ENCODE data around the gene ABCA13.

ABCA13 gene

DNA sequence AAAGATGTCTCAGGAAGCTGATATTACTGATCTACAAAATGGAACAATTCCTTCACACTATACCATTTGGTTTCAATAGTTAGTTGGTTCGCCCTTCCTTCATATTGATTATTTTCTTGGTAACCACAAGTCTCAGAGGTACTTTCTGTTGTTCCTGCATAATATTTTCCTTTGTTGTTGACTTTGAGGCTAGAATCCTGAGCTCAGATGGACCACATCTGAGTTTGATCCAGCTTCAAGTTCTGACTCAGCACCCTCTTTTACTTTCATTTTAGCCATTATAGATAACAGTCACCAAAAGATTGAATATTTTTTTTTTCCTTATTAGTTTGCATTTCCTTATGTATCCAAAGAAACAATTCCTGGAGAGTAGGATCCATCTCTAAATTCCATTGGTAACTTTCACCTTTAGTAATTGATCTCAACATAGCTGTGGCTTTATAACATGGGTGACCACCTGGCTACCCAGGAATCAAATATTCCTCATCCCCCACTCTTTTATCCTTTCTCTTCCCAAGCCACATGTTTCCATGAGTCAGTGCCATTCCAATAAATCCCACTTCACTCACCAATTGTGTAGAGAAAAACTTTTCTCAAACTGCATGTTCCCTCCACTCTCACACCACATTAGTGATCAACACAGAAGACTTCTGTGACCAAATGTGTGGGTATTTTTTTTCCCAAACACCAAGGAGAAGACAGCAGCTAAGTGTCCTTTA, 9.7 kb upstream of the ABCA13 start:
- TF ChIP-seq, protein P1, sequence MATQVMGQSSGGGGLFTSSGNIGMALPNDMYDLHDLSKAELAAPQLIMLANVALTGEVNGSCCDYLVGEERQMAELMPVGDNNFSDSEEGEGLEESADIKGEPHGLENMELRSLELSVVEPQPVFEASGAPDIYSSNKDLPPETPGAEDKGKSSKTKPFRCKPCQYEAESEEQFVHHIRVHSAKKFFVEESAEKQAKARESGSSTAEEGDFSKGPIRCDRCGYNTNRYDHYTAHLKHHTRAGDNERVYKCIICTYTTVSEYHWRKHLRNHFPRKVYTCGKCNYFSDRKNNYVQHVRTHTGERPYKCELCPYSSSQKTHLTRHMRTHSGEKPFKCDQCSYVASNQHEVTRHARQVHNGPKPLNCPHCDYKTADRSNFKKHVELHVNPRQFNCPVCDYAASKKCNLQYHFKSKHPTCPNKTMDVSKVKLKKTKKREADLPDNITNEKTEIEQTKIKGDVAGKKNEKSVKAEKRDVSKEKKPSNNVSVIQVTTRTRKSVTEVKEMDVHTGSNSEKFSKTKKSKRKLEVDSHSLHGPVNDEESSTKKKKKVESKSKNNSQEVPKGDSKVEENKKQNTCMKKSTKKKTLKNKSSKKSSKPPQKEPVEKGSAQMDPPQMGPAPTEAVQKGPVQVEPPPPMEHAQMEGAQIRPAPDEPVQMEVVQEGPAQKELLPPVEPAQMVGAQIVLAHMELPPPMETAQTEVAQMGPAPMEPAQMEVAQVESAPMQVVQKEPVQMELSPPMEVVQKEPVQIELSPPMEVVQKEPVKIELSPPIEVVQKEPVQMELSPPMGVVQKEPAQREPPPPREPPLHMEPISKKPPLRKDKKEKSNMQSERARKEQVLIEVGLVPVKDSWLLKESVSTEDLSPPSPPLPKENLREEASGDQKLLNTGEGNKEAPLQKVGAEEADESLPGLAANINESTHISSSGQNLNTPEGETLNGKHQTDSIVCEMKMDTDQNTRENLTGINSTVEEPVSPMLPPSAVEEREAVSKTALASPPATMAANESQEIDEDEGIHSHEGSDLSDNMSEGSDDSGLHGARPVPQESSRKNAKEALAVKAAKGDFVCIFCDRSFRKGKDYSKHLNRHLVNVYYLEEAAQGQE (IDR thresholded peaks at IDR 0.05; ENCODE audit: insufficient read depth in 1 of 2, low read depth in 2 of 2, low read length in 2 of 2): no peak
- TF ChIP-seq SIN3A (IDR thresholded peaks at IDR 0.05; ENCODE audit: borderline replicate concordance, insufficient read depth, low read length) (no peak), TAF1 (IDR thresholded peaks at IDR 0.05; ENCODE audit: borderline replicate concordance, insufficient read depth, low read length) (no peak), POLR2AphosphoS5 (IDR thresholded peaks at IDR 0.05; ENCODE audit: low read depth, low read length) (no peak), FOXP2 (optimal IDR thresholded peaks at IDR 0.05; ENCODE audit: borderline replicate concordance, extremely low read depth, extremely low read length, insufficient read depth) (no peak)

DNA sequence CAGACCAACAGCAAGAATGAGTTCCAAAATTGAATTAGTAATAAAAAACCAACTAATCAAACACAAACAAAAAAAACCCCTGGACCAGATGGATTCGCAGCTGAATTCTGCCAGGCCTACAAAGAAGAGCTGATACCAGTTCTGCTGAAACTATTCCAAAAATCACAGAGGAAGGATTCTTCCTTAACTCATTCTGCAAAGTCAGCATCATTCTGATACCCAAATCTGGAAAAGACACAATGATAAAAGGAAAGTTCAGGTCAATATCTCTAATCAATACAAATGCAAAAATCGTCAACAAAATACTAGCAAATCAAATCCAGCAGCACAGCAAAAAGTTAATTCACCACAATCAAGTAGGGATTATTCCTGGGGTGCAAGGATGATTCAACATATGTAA, 6.1 kb upstream of the ABCA13 start:
- TF ChIP-seq TAF1 (IDR thresholded peaks at IDR 0.05; ENCODE audit: borderline replicate concordance, insufficient read depth, low read length): no peak
- no peak for TF ChIP-seq POLR2AphosphoS5 (IDR thresholded peaks at IDR 0.05; ENCODE audit: low read depth, low read length)
- no peak for TF ChIP-seq FOXP2 (optimal IDR thresholded peaks at IDR 0.05; ENCODE audit: borderline replicate concordance, extremely low read depth, extremely low read length, insufficient read depth)
- TF ChIP-seq, protein P1 (IDR thresholded peaks at IDR 0.05; ENCODE audit: insufficient read depth in 1 of 2, low read depth in 2 of 2, low read length in 2 of 2): no peak
- no peak for TF ChIP-seq SIN3A (IDR thresholded peaks at IDR 0.05; ENCODE audit: borderline replicate concordance, insufficient read depth, low read length)

DNA sequence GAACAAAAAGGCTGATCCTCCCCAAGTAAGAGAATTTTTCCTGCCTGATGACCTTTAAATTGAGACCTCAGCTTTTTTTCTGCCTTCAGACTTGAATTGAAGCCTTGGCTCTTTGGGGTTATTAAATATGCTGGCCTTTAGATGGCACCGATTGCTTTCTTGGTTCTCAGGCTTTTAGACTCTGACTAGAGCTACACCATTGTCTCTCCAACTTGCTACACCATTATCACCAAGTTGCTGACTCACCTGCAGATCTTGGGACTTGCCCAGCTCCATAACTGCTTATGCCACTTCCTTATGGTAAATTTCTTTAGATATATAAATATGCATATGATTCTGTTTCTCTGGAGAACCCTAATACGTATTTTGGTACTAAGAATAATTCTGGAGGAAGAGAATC, 3.1 kb upstream of the ABCA13 start:
- no peak for TF ChIP-seq FOXP2 (optimal IDR thresholded peaks at IDR 0.05; ENCODE audit: borderline replicate concordance, extremely low read depth, extremely low read length, insufficient read depth)
- no peak for TF ChIP-seq TAF1 (IDR thresholded peaks at IDR 0.05; ENCODE audit: borderline replicate concordance, insufficient read depth, low read length)
- TF ChIP-seq, protein P1 (IDR thresholded peaks at IDR 0.05; ENCODE audit: insufficient read depth in 1 of 2, low read depth in 2 of 2, low read length in 2 of 2): no peak

DNA sequence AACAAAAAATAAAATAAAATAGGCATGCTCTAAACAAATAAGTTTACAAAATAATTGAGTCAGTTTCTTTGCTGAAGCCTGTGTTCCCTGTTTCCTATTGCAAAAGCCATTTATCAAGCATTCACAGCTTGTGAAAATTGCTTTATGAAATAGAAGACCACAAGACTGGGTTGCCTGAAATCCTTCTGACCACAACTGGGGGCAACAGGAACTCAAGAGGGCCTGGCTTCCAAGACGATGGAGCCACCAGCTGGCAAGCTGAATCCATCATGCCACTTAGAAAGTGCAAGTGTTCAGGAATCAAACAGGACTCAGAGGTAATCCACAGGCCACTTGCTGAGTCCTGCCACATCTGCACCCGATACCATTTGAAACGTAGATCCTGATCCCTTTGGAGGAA, 752 bp upstream of the ABCA13 start:
- TF ChIP-seq TAF1 (IDR thresholded peaks at IDR 0.05; ENCODE audit: borderline replicate concordance, insufficient read depth, low read length): no peak
- no peak for TF ChIP-seq POLR2AphosphoS5 (IDR thresholded peaks at IDR 0.05; ENCODE audit: low read depth, low read length)
- TF ChIP-seq SIN3A (IDR thresholded peaks at IDR 0.05; ENCODE audit: borderline replicate concordance, insufficient read depth, low read length): no peak
- TF ChIP-seq, protein P1 (IDR thresholded peaks at IDR 0.05; ENCODE audit: insufficient read depth in 1 of 2, low read depth in 2 of 2, low read length in 2 of 2): no peak
- no peak for TF ChIP-seq FOXP2 (optimal IDR thresholded peaks at IDR 0.05; ENCODE audit: borderline replicate concordance, extremely low read depth, extremely low read length, insufficient read depth)
